DMS79 treated with DMSO at 0.1 percent for 48 hours (cell line): Measurements from ENCODE around the gene DENND1B.
"Not testable (repeated sequence)": the region's sequence is repeated elsewhere in the genome, so short reads cannot be mapped to it uniquely, and the experiment has no call there.

Experiments used
- DNase-seq: peaks from one replicate; lab custom pipeline; 2025; lab: John Stamatoyannopoulos, UW

The DENND1B gene

GRCh38 chr1:197622371-197622770 is 152.9 kb downstream of the DENND1B start:
- no peak for DNase-seq

GRCh38 chr1:197621761-197622160 is 153.5 kb downstream of the DENND1B start:
- no peak for DNase-seq

DNA sequence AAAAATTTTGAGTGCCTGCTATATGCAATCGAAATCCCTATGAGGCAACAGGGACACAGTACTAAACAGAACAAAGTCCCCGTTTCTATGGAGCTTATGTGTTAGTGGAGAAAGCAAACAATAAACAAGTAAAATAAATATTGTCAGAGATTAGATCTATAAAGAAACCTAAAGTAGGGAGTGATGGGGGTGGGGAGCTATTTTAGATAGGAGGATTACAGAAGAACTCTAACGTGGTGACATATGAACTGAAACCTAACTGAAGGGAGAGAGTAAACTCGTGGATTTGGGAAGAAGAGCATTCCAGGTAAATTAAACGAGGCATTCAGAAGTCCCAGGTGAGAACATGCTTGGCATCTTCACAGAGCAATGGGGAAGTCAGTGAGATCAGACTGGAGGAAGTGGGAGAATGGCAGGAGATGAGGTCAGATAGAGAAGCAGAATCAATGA is 154.5 kb downstream of the DENND1B start:
- DNase-seq = no peak

- no peak for DNase-seq
Observed at GRCh38 chr1:197619008-197619640, 156.2 kb downstream of the DENND1B start.

DNA sequence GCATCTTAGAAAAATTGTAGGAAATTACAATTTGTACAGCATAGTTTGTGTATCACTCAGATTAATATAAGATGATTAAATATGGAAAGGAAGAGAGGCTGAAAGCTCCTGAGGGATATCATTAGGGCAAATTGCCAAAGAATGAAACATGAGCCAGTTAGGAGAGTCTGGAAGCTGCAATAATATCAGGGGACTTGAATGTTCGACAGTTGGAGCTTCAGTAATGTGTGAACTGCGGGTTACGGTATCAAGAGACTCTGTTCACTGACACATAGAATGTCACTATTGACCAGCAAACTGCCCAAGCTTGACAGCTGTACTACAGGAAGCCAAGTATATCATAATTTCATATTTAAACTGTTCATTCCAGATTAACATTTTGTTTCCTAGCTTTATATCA is 157.2 kb downstream of the DENND1B start:
- no peak for DNase-seq

DNA sequence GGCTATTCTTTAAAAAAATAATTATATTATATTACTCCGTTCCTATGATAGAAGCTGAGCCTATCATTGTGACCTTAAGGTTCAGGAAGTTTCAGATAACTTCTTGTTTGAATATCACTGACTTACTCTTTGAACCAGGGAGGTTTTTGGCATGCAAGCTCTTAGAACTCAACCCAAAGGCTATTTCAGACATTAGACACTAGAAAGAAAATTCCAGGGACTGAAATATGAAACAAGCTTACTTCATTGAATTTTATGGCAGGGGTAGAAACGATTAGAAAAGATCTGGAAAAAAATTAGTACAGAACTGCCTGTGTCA is 159.6 kb downstream of the DENND1B start:
- DNase-seq = no peak

GRCh38 chr1:197614916-197615692 is 160.2 kb downstream of the DENND1B start:
- no peak for DNase-seq

DNA sequence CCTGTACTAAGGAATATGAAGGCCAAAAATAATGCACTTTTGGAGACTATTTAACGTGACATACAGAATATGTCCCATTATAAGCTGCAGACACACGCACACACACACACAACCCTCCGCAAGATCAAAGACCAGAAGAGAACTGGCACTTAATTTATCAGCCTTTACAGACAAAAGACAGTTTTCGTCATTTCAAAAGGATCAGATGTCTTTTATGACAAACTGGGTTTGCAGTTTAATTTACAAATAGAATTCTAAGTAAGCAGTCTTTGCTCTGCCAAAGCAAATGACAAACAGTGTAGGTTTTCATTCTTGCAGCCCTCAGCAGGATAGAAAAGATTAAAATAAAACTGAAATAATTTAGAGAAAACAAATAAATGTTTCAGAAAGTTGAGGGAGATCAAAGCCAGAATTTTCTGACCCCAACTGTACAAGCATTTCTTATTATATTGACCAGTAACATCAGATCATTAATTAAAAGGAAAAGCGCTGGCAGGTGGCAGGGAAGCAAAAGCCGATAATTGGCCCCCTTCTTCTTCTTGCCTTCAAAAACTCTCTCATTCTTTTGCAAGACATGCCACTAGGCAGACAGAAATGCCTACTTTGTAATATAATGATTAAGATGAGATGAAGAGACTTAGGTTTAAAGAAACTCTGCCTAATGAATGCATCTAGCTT is 169.0 kb downstream of the DENND1B start:
- no peak for DNase-seq

DNA sequence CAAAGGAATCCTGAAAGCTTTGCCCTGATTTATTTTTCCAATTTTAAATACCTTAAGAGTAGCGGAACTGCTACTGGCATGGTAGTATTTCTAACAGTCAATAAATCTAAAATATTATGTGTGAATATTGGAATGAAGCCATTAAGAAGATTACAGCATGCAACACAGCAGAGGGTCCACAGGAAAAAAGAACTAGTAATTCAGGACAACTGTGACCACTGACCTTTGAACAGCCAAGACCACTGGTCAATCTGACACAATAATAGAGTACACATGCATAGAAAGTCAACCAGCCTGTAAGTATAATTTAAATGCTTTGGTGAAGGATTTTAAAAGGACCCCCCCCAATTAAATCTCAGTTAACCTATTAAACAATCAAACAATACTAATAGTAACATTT is 171.0 kb downstream of the DENND1B start:
- no peak for DNase-seq

DNA sequence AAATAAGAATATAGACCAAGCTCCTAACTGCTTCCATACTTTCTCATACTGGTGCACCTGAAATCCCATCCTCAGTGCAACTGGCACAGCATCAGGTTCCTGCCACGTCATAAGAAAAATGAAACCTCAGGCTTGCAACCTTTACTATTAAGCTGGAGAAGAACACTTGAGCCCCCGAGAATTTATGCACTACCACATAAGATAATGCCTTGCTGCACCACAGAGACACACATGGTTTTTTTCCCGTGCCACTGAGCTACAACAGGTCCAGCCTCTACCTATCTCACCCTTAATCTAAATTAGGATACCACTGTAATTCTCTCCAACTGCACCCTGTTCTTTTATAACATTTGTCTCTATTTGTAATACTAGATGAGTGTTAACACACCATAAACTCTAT is 174.5 kb downstream of the DENND1B start:
- no peak for DNase-seq

GRCh38 chr1:197599789-197600188 is 175.5 kb downstream of the DENND1B start:
- DNase-seq = no peak

DNA sequence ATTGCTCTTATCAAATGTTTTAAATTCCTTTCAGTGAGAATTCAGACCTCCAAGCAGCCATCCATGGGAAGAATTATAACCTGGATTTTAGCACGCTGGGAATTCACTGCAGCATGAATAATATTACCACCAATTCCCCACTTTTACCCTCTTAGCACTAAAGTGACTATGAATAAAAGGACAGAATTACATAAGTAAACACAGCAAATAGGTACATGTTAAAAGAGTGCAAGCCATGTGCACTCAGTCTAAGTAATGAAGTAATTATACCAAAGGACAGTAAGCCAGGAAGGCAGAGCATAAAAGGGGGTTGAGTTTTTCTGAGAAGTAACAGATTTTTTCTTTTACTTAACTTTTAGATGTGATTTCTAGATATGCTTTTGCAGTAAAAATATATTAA is 176.3 kb downstream of the DENND1B start:
- no peak for DNase-seq

DNA sequence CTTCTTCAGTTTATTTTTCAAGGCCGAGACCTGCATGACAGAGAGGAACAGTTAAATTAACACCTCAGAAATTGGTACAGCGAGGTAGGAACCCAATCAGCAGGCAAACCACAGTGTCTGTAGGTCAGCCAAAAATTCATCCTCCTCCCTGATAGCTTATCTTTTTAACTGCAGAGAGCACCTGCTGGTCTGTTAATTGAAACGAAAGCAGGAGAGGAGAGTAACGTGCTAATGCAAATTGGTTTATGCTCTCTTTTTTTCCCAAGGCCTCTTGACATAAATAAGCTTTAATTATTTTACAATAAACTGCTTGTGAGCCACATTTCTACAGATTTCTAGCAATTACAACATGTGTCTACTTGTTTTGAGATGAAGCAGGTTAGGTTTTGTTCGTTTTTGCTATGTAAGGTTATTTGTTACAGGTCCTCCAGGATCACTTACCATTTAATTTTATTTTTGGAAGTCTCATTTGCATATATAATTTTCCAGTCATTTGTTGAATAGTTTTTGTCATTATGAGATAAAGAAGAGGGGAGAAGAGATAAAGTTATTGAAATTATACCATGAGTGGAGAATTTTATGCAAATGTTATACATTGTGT is 179.9 kb downstream of the DENND1B start:
- no peak for DNase-seq

DNA sequence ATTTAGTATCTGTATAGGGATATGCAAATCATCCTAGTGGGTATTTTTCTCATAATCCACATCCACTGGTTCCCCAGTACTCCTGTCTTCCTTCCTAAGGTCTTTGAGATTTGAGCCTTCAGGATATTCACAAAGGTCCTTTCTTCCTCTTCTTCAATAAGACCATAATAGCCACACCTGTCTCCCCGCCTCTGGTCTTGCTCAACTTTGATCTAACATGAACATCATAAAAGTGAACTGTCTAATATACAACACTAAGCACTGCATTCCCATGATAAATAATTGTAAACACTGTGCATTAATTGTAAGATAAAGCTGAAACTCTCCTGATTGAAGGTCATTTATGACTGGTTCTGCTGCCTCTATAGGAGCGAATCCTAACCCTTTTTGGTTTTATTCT is 184.6 kb downstream of the DENND1B start:
- no peak for DNase-seq

DNA sequence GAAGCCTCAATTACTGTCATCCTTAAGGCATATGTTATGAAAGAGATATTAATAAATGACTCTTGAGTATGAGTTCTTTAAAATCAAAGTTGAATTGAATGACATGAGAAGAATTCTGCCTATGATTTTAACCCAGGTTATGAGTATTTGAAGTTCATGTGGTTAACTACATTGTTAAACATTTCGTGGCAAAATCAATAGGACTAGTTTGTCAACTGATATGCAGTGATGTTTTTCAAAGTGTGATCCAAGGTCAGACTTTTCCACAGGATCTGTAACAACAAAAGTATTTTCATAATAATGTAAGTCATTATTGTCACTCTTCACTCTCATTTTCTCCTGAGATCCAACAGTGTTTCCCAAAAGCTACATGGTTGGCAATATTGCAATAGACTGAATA is 189.5 kb downstream of the DENND1B start:
- no peak for DNase-seq

DNA sequence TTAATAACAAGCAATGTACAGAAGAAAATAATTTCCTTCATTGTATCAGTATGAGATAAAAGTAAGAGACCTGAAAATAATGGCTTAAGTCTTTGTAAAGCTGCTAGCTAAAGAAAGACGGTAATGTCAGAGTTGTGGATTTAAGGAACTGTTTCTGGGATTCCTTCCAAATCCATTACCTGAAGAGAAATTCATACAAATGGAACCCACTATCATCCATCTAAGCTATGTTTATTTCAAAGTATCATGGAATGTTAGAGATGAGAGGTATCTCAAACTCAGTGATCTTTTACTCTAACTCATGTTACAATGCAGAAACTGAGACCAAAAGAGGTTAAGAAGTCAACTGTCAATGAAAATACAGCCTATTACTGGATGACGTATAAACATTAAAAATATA is 197.7 kb downstream of the DENND1B start:
- no peak for DNase-seq

- not testable (repeated sequence) for DNase-seq
Observed at GRCh38 chr1:197575531-197575930, 199.7 kb downstream of the DENND1B start.

- DNase-seq = no peak
Observed at GRCh38 chr1:197572169-197572568, 203.1 kb downstream of the DENND1B start.

DNA sequence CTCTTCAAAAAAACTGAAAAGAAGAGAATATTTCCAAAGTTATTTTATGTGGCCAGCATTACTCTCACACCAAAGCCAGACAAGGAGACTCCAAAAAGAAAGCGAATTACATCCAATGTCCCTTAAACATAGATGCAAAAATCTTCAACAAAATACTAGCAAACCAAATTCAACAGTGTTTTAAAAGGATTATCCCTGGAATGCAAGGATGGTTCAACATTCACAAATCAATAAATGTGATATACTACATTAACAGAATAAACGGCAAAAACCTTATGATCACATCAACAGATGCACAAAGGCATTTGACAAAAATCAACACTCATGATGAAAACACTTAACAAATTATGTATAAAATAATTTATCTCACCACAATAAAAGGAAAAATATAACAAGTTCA is 207.8 kb downstream of the DENND1B start:
- no peak for DNase-seq

DNA sequence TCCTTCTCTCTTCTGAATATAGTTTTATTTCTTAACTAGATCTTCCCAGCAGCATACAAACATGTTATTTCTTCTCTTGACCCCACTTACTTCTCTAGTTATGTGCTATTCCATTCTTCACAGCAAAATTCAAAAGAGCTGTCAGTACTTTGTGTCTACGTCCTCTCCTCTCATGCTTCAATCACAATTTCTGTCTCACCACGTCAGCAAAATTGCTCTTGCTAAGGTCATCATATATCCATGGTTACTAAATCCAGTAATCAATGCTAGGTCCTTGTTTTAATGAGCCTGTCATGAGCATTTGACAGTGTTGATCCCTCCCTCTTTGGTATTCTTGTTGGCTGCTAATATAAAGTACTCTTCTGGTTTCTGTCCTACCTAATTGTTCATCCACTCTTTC is 214.2 kb downstream of the DENND1B start:
- no peak for DNase-seq

GRCh38 chr1:197559655-197560054 is 215.6 kb downstream of the DENND1B start:
- DNase-seq = no peak

DNA sequence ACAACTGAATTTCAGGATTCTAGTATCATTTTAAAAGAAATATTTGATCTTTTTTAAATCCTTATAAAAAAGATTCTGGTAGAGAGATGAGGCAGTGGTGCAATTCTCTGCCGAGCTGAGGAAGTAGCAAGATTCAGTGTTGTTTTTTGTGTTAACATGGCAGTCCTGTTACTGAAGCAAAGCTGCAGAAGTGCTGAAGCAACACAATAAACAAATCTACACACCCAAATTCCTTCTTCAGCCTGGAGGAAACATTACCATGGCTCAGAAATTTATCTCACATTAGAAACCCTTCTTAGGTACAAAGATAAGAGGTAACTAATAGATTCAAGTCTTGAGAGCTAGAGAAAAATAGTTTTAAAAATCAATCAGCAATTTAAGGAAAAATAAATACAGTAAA is 216.0 kb downstream of the DENND1B start:
- no peak for DNase-seq

DNA sequence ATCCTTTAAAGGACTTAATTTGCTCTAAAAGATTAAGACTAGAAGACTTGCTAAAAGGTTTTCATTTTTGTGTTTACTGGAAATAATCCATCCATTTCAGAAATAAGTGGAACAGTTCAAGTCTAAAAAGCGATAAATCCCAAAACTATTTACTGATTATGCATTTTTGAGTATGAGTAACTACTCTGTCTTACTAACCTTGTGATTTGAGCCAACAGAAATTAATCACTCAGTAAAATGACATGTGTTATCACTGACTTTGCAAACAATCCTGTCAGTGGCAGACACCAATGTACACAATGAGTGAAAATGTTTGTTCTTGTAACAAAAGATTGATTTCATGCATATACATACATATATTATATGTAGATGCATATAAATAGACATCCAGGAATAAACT is 218.0 kb downstream of the DENND1B start:
- no peak for DNase-seq
